Stimulated activated memory B cell treated with anti-CD40 and anti-IgM and Interleukin-4, amounts not matched to agents 10 μg/mL and 1 μg/mL and 100 μg/mL, for 72 hours (primary cell): ENCODE data around the gene MTMR1.

Source experiments
- ATAC-seq: fragments of 150-1000 bp; cut with Tn5 transposase; 2 replicates; pipeline ENCODE4 v1.10.0; 2021
- H3K27ac Mint-ChIP-seq: one replicate; pipeline ENCODE4 v1.8.0; 2022; ENCODE audit warnings: mild to moderate bottlenecking, mixed read lengths
- H3K27me3 Mint-ChIP-seq: one replicate; pipeline ENCODE4 v1.8.0; 2022; ENCODE audit warnings: mixed read lengths
- H3K36me3 Mint-ChIP-seq: one replicate; pipeline ENCODE4 v1.8.0; 2022; ENCODE audit warnings: mixed read lengths
- H3K4me1 Mint-ChIP-seq: one replicate; pipeline ENCODE4 v1.8.0; 2022; ENCODE audit warnings: mixed read lengths
- H3K4me3 Mint-ChIP-seq: one replicate; pipeline ENCODE4 v1.8.0; 2022; ENCODE audit warnings: mild to moderate bottlenecking, moderate library complexity, mixed read lengths
- H3K9me3 Mint-ChIP-seq: one replicate; pipeline ENCODE4 v1.8.0; 2022; ENCODE audit warnings: mixed read lengths

Gene MTMR1

GRCh38 chrX:150775569-150776350, 82.6 kb downstream of the MTMR1 start:
- peaks cover 5% of the 10 kb centered on the region for H3K36me3 Mint-ChIP-seq

GRCh38 chrX:150777328-150777992, 84.3 kb downstream of the MTMR1 start:
- Mint-ChIP-seq H3K4me3 (no peak overlapping the region), H3K27me3 (no peaks in the 10 kb centered on the region), H3K36me3 (peaks cover 5% of the 10 kb centered on the region), H3K9me3 (no peaks in the 10 kb centered on the region), H3K4me1 (peaks cover 6% of the 10 kb centered on the region), H3K27ac (no peak overlapping the region)
- no peak for ATAC-seq

More at GRCh38 chrX:150775569-150776350, 82.6 kb downstream of the MTMR1 start:
- H3K4me3 Mint-ChIP-seq: no peak overlapping the region
- H3K4me1 Mint-ChIP-seq: peaks cover 6% of the 10 kb centered on the region
- H3K27ac Mint-ChIP-seq: no peak overlapping the region
- no peaks in the 10 kb centered on the region for H3K27me3 Mint-ChIP-seq
- no peaks in the 10 kb centered on the region for H3K9me3 Mint-ChIP-seq
- no peak for ATAC-seq

GRCh38 chrX:150779385-150779784, 86.2 kb downstream of the MTMR1 start:
- no peaks in the 10 kb centered on the region for H3K27me3 Mint-ChIP-seq
- peaks cover 6% of the 10 kb centered on the region for H3K4me1 Mint-ChIP-seq
- no peak overlapping the region for H3K4me3 Mint-ChIP-seq
- no peaks in the 10 kb centered on the region for H3K9me3 Mint-ChIP-seq
- ATAC-seq: no peak
- H3K36me3 Mint-ChIP-seq: peaks cover 5% of the 10 kb centered on the region
- no peak overlapping the region for H3K27ac Mint-ChIP-seq

GRCh38 chrX:150781677-150782076, 88.5 kb downstream of the MTMR1 start:
- H3K36me3 Mint-ChIP-seq: no peaks in the 10 kb centered on the region
- no peak overlapping the region for H3K4me3 Mint-ChIP-seq
- no peaks in the 10 kb centered on the region for H3K9me3 Mint-ChIP-seq
- ATAC-seq: no peak
- H3K4me1 Mint-ChIP-seq: peaks cover 6% of the 10 kb centered on the region
- H3K27me3 Mint-ChIP-seq: no peaks in the 10 kb centered on the region
- H3K27ac Mint-ChIP-seq: no peak overlapping the region

- H3K4me1 Mint-ChIP-seq: no peaks in the 10 kb centered on the region
- no peak overlapping the region for H3K4me3 Mint-ChIP-seq
- peaks cover 55% of the 10 kb centered on the region for H3K36me3 Mint-ChIP-seq
- no peaks in the 10 kb centered on the region for H3K27me3 Mint-ChIP-seq
- H3K9me3 Mint-ChIP-seq: no peaks in the 10 kb centered on the region
- no peak overlapping the region for H3K27ac Mint-ChIP-seq
- no peak for ATAC-seq
Observed at GRCh38 chrX:150790021-150790420, 96.8 kb downstream of the MTMR1 start.

GRCh38 chrX:150792949-150793527, 99.8 kb downstream of the MTMR1 start:
- Mint-ChIP-seq H3K27ac (no peak overlapping the region), H3K27me3 (no peaks in the 10 kb centered on the region), H3K36me3 (peaks cover 76% of the 10 kb centered on the region), H3K4me3 (no peak overlapping the region), H3K4me1 (no peaks in the 10 kb centered on the region), H3K9me3 (no peaks in the 10 kb centered on the region)
- ATAC-seq: no peak

- H3K9me3 Mint-ChIP-seq: peaks cover 3% of the 10 kb centered on the region
- H3K4me1 Mint-ChIP-seq: no peaks in the 10 kb centered on the region
- H3K4me3 Mint-ChIP-seq: no peak overlapping the region
- peaks cover 20% of the 10 kb centered on the region for H3K36me3 Mint-ChIP-seq
- H3K27me3 Mint-ChIP-seq: no peaks in the 10 kb centered on the region
- no peak overlapping the region for H3K27ac Mint-ChIP-seq
- no peak for ATAC-seq
Observed at GRCh38 chrX:150805736-150806135, 112.5 kb downstream of the MTMR1 start.

- H3K9me3 Mint-ChIP-seq: peaks cover 3% of the 10 kb centered on the region
- H3K4me3 Mint-ChIP-seq: no peak overlapping the region
- H3K27ac Mint-ChIP-seq: no peak overlapping the region
- H3K36me3 Mint-ChIP-seq: peaks cover 20% of the 10 kb centered on the region
- H3K4me1 Mint-ChIP-seq: no peaks in the 10 kb centered on the region
- no peak for ATAC-seq
- H3K27me3 Mint-ChIP-seq: no peaks in the 10 kb centered on the region
Observed at GRCh38 chrX:150806827-150807226, 113.6 kb downstream of the MTMR1 start.

- peaks cover 8% of the 10 kb centered on the region for H3K4me1 Mint-ChIP-seq
- no peak for ATAC-seq
- H3K36me3 Mint-ChIP-seq: peaks cover 20% of the 10 kb centered on the region
- H3K9me3 Mint-ChIP-seq: no peaks in the 10 kb centered on the region
- no peaks in the 10 kb centered on the region for H3K27me3 Mint-ChIP-seq
- peak overlapping the region; percentile 59 for H3K27ac Mint-ChIP-seq
- H3K4me3 Mint-ChIP-seq: no peak overlapping the region
Observed at GRCh38 chrX:150813922-150814321, 120.7 kb downstream of the MTMR1 start.
